Measurements from ENCODE around the gene CROCC2. TPM values are rescaled to one million over a fixed set of nuclear protein-coding genes. Genes with fewer than 3 reads are reported as not detected.

CROCC2 gene
- total and polyA plus RNA-seq, 2 experiments from 2014 or later: not detected

- Histone ChIP-seq H3K27me3 (peaks cover 33% of the 10 kb centered on the region), H3K9me3 (ENCODE audit: low read depth) (no peaks in the 10 kb centered on the region), H3K27ac (no peak within 1 kb of the TSS), H3K36me3 (no peaks in the 10 kb centered on the region), H3K4me3 (peak within 1 kb of the TSS; percentile 43), H3K4me1 (ENCODE audit: low read depth) (no peaks in the 10 kb centered on the region)
- peak; percentile 86 to 91 for DNase-seq (ENCODE audit: low read depth in 1 of 2, low spot score in 1 of 2)
- no peak for TF ChIP-seq CTCF (IDR thresholded peaks at IDR 0.05; ENCODE audit: low read depth, low read length)
Measured at GRCh38 chr2:240997856-240998705, 91.9 kb downstream of the CROCC2 start, which contains the start of gene SNED1. Gene SNED1 (plus strand): TSS chr2:240998618. CDS start chr2:240998838, 220 bp downstream.

GRCh38 chr2:240998706-240998994 is 92.5 kb downstream of the CROCC2 start:
- Histone ChIP-seq H3K4me1 (ENCODE audit: low read depth) (no peaks in the 10 kb centered on the region), H3K4me3 (peak overlapping the region; percentile 43), H3K27me3 (peaks cover 33% of the 10 kb centered on the region), H3K36me3 (no peaks in the 10 kb centered on the region), H3K9me3 (ENCODE audit: low read depth) (no peaks in the 10 kb centered on the region), H3K27ac (no peak overlapping the region)
- no peak for TF ChIP-seq CTCF (IDR thresholded peaks at IDR 0.05; ENCODE audit: low read depth, low read length)
- no peak for DNase-seq (ENCODE audit: low read depth in 1 of 2, low spot score in 1 of 2)

DNA sequence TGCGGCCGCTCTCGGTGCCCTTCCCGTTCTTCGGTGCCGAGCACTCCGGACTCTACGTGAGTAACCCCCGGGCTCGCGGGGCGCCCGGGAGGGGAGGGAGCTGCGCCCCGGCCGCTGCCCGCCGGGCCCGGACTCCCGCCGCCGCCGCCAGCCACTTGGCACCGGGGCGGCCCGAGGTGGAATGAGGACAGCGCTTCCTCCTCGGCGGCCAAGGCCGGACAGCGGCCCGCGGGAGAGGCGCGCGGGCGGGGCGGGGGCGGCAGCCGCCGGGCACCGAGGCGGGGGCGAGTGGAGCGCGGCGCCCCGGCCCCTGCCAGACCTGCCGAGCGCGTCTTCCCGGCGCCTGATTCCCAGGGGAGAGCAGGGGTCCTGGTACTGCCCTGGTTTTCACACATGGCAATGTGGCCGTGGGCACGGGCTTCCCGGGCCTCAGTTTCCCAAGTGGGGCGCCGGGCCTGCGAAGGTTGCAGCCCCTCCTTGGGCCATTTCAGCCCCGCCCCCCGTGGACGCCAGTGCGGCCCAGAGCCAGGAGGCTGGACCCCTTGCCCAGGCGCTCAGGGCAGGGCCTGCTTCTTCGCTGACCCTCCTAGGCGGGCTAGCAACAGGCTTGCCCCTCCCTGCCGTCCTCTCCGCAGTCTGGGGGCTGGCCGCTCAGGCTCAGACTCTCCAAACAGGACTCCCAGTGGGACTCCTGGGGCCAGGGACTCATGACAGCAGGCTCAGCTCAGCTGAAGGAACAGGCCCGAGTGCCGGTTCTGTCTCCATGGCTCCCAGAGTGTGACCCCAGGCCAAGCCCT is 93.1 kb downstream of the CROCC2 start:
- H3K9me3 ChIP-seq (ENCODE audit: low read depth): no peaks in the 10 kb centered on the region
- peak overlapping the region; percentile 43 for H3K4me3 ChIP-seq
- H3K4me1 ChIP-seq (ENCODE audit: low read depth): no peaks in the 10 kb centered on the region
- H3K27ac ChIP-seq: no peak overlapping the region
- peak in 1 of 2 donors; percentile 44 for DNase-seq (ENCODE audit: low read depth in 1 of 2, low spot score in 1 of 2)
- peaks cover 33% of the 10 kb centered on the region for H3K27me3 ChIP-seq
- no peak for TF ChIP-seq CTCF (IDR thresholded peaks at IDR 0.05; ENCODE audit: low read depth, low read length)
- H3K36me3 ChIP-seq: no peaks in the 10 kb centered on the region

- TF ChIP-seq CTCF (IDR thresholded peaks at IDR 0.05; ENCODE audit: low read depth, low read length): no peak
- H3K4me3 ChIP-seq: no peak overlapping the region
Measured at GRCh38 chr2:240999873-241000541, 93.9 kb downstream of the CROCC2 start.

GRCh38 chr2:241000831-241001321 is 94.7 kb downstream of the CROCC2 start:
- H3K27me3 ChIP-seq: peaks cover 33% of the 10 kb centered on the region
- no peaks in the 10 kb centered on the region for H3K9me3 ChIP-seq (ENCODE audit: low read depth)
- no peak for TF ChIP-seq CTCF (IDR thresholded peaks at IDR 0.05; ENCODE audit: low read depth, low read length)
- DNase-seq (ENCODE audit: low read depth in 1 of 2, low spot score in 1 of 2): no peak
- H3K4me3 ChIP-seq: no peak overlapping the region
- H3K4me1 ChIP-seq (ENCODE audit: low read depth): no peaks in the 10 kb centered on the region
- H3K27ac ChIP-seq: no peak overlapping the region
- H3K36me3 ChIP-seq: no peaks in the 10 kb centered on the region

More at GRCh38 chr2:240999873-241000541, 93.9 kb downstream of the CROCC2 start:
- H3K27me3 ChIP-seq: peaks cover 33% of the 10 kb centered on the region
- no peaks in the 10 kb centered on the region for H3K36me3 ChIP-seq
- H3K27ac ChIP-seq: no peak overlapping the region
- no peaks in the 10 kb centered on the region for H3K4me1 ChIP-seq (ENCODE audit: low read depth)
- DNase-seq (ENCODE audit: low read depth in 1 of 2, low spot score in 1 of 2): no peak
- no peaks in the 10 kb centered on the region for H3K9me3 ChIP-seq (ENCODE audit: low read depth)
